IPS-15b (cell line): ENCODE measurements around the gene TOR3A.

ENCODE experiments used
- H3K27me3 ChIP-seq: one replicate; pipeline ENCODE4 v1.6.1; 2013; ENCODE audit warnings: low read length; ENCODE audit not compliant: control insufficient read depth, insufficient read depth
- H3K36me3 ChIP-seq: one replicate; pipeline ENCODE4 v1.6.1; 2013; ENCODE audit warnings: low read length; ENCODE audit not compliant: control insufficient read depth, insufficient read depth
- H3K4me1 ChIP-seq: one replicate; pipeline ENCODE4 v1.6.1; 2013; ENCODE audit warnings: mild to moderate bottlenecking, low read length; ENCODE audit not compliant: control insufficient read depth, insufficient read depth
- H3K4me3 ChIP-seq: one replicate; pipeline ENCODE4 v1.5.1; 2013; ENCODE audit warnings: low read depth, low read length
- H3K9ac ChIP-seq: one replicate; pipeline ENCODE4 v1.6.1; 2013; ENCODE audit warnings: low read depth, mild to moderate bottlenecking, low read length
- H3K9me3 ChIP-seq: one replicate; pipeline ENCODE4 v1.6.1; 2013; ENCODE audit warnings: mild to moderate bottlenecking, low read length; ENCODE audit not compliant: control insufficient read depth, insufficient read depth

The TOR3A gene

GRCh38 chr1:179141592-179142251 is 59.9 kb downstream of the TOR3A start:
- peaks cover 4% of the 10 kb centered on the region for H3K4me1 ChIP-seq
- no peaks in the 10 kb centered on the region for H3K9me3 ChIP-seq
- H3K36me3 ChIP-seq = peaks cover 2% of the 10 kb centered on the region
- no peaks in the 10 kb centered on the region for H3K27me3 ChIP-seq
- H3K9ac ChIP-seq = no peak overlapping the region
- H3K4me3 ChIP-seq = no peak overlapping the region

- Histone ChIP-seq H3K9me3 (no peaks in the 10 kb centered on the region), H3K9ac (no peak overlapping the region), H3K36me3 (peaks cover 2% of the 10 kb centered on the region), H3K4me1 (peaks cover 4% of the 10 kb centered on the region), H3K4me3 (no peak overlapping the region), H3K27me3 (no peaks in the 10 kb centered on the region)
Observed at GRCh38 chr1:179142889-179143299, 61.0 kb downstream of the TOR3A start.

- Histone ChIP-seq H3K4me3 (no peak overlapping the region), H3K9me3 (no peaks in the 10 kb centered on the region), H3K9ac (no peak overlapping the region), H3K27me3 (no peaks in the 10 kb centered on the region), H3K4me1 (peaks cover 4% of the 10 kb centered on the region), H3K36me3 (peaks cover 2% of the 10 kb centered on the region)
Observed at GRCh38 chr1:179143322-179143721, 61.5 kb downstream of the TOR3A start.

GRCh38 chr1:179144626-179145025 is 62.8 kb downstream of the TOR3A start:
- Histone ChIP-seq H3K9me3 (no peaks in the 10 kb centered on the region), H3K36me3 (no peaks in the 10 kb centered on the region), H3K9ac (no peak overlapping the region), H3K27me3 (no peaks in the 10 kb centered on the region), H3K4me3 (no peak overlapping the region), H3K4me1 (peaks cover 4% of the 10 kb centered on the region)

- H3K4me3 ChIP-seq = no peak overlapping the region
- H3K9ac ChIP-seq = no peak overlapping the region
- H3K4me1 ChIP-seq = peaks cover 4% of the 10 kb centered on the region
Observed at GRCh38 chr1:179145521-179145920, 63.7 kb downstream of the TOR3A start.

More at GRCh38 chr1:179145521-179145920, 63.7 kb downstream of the TOR3A start:
- Histone ChIP-seq H3K27me3 (no peaks in the 10 kb centered on the region), H3K36me3 (no peaks in the 10 kb centered on the region), H3K9me3 (peaks cover 2% of the 10 kb centered on the region)
